HG02763 (cell line): ENCODE measurements around the gene COASY.
"Not testable (repeated sequence)": the region's sequence is repeated elsewhere in the genome, so short reads cannot be mapped to it uniquely, and the experiment has no call there.

Experiments used
- ATAC-seq: cut with Tn5 transposase; IDR thresholded peaks from one replicate; pipeline ENCODE4 v1.9.1; 2021; ENCODE audit warnings: mild to moderate bottlenecking, moderate library complexity; ENCODE audit not compliant: unreplicated experiment

COASY gene

GRCh38 chr17:42609814-42610801, 48.2 kb downstream of the COASY start:
- not testable (repeated sequence) for ATAC-seq

- no peak for ATAC-seq
These were observed 50.1 kb downstream of the COASY start for GRCh38 chr17:42612013-42612412.

GRCh38 chr17:42613699-42614295, 51.8 kb downstream of the COASY start:
- no peak for ATAC-seq
